Esophagus squamous epithelium (tissue), 4 donors: ENCODE results near the gene TMEM190.

ENCODE experiments used
- CTCF ChIP-seq, 6 experiments: fragments of 450-650 bp in 4 of 6; fragments of 200-600 bp in 2 of 6; sonication (generic) in 2 of 6; IDR thresholded peaks; one replicate each; pipeline ENCODE4 v1.5.1; 2016 to 2019; ENCODE audit warnings: antibody characterized with exemption in 6 of 6, mild to moderate bottlenecking in 4 of 6, moderate library complexity in 4 of 6
- POLR2A ChIP-seq, 4 donors: fragments of 450-650 bp; IDR thresholded peaks; one replicate each; pipeline ENCODE4 v1.6.1; 2017; ENCODE audit warnings: antibody characterized with exemption in 4 of 4, mild to moderate bottlenecking in 4 of 4, moderate library complexity in 3 of 4

DNA sequence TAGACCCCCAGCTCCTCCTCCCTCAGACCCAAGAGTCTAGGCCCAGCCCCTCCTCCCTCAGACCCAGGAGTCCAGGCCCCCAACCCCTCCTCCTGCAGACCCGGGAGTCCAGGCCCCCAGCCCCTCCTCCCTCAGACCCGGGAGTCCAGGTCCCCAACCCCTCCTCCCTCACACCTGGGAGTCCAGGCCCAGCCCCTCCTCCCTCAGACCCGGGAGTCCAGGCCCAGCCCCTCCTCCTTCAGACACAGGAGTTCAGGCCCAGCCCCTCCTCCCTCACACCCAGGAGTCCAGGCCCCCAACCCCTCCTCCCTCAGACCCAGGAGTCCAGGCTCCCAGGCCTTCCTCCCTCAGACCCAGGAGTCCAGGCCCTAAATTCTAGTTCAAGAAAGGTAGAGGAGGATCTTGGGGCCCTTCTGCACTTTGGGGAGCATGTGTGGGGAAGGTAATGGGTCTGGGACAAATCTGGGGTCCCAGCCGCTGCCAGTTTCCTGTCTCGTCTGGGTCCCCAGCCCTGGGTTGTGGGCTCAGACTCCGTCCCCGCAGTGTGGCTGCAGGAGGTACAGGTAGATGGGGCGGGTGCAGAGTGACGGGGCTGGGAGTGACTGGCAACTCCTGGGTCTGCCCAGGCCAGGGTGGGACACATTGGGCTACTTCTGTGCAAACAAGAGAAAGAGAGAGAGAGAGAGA lies 3.2 kb upstream of the TMEM190 start:
- TF ChIP-seq CTCF (IDR thresholded peaks at IDR 0.05) (no peak), POLR2A (IDR thresholded peaks at IDR 0.05) (no peak)
